H54 (cell line): ENCODE measurements around the gene TMOD3.
A peak's percentile ranks its signal among the peaks of the same experiment; 100 is the strongest.

Source experiments
- DNase-seq: peaks from one replicate; pipeline ENCODE4 v3.0.0; 2011; ENCODE audit warnings: low spot score, mixed read lengths; ENCODE audit not compliant: insufficient read length
- FAIRE-seq: peaks from 3 replicates; lab custom pipeline; 2011; peaks lifted over from hg19 to GRCh38; lab: Jason Lieb, UNC
- POLR2A ChIP-seq: IDR thresholded peaks from 2 replicates; pipeline ENCODE4 v1.6.1; 2011; ENCODE audit warnings: low read depth, mild to moderate bottlenecking, low read length

The TMOD3 gene

GRCh38 chr15:51841406-51842040 lies 12.1 kb downstream of the TMOD3 start:
- no peak for DNase-seq
- FAIRE-seq = no peak
- no peak for TF ChIP-seq POLR2A

- TF ChIP-seq POLR2A = no peak
- FAIRE-seq (no peak), DNase-seq (no peak)
Observed at GRCh38 chr15:51842265-51842664, 12.8 kb downstream of the TMOD3 start.

- FAIRE-seq (peak; percentile 92), DNase-seq (peak; percentile 13)
- no peak for TF ChIP-seq POLR2A
Observed at GRCh38 chr15:51842852-51843737, 13.6 kb downstream of the TMOD3 start.

GRCh38 chr15:51844747-51845426 lies 15.4 kb downstream of the TMOD3 start:
- TF ChIP-seq POLR2A = no peak
- no peak for FAIRE-seq
- DNase-seq = no peak

GRCh38 chr15:51846066-51846462 lies 16.6 kb downstream of the TMOD3 start:
- TF ChIP-seq POLR2A = no peak
- FAIRE-seq (no peak), DNase-seq (no peak)

GRCh38 chr15:51846463-51847230 lies 17.2 kb downstream of the TMOD3 start:
- DNase-seq (no peak), FAIRE-seq (peak; percentile 62)
- TF ChIP-seq POLR2A = no peak

- no peak for TF ChIP-seq POLR2A
- FAIRE-seq = no peak
- DNase-seq = no peak
Observed at GRCh38 chr15:51848811-51849210, 19.4 kb downstream of the TMOD3 start.

- no peak for DNase-seq
- no peak for FAIRE-seq
- no peak for TF ChIP-seq POLR2A
Observed at GRCh38 chr15:51849860-51850259, 20.4 kb downstream of the TMOD3 start.

- FAIRE-seq (no peak), DNase-seq (no peak)
- TF ChIP-seq POLR2A = no peak
Observed at GRCh38 chr15:51853998-51854397, 24.5 kb downstream of the TMOD3 start.

GRCh38 chr15:51855612-51856011 lies 26.2 kb downstream of the TMOD3 start:
- FAIRE-seq (no peak), DNase-seq (no peak)
- TF ChIP-seq POLR2A = no peak

- FAIRE-seq (no peak), DNase-seq (no peak)
- no peak for TF ChIP-seq POLR2A
Observed at GRCh38 chr15:51856714-51857380, 27.4 kb downstream of the TMOD3 start.

- no peak for TF ChIP-seq POLR2A
- FAIRE-seq (no peak), DNase-seq (no peak)
Observed at GRCh38 chr15:51861557-51862359, 32.3 kb downstream of the TMOD3 start.

- TF ChIP-seq POLR2A = no peak
- FAIRE-seq = no peak
- DNase-seq = no peak
Observed at GRCh38 chr15:51863131-51863530, 33.7 kb downstream of the TMOD3 start.
